B cell (primary cell): ENCODE results near the gene GPR158. TPM values are rescaled to one million over a fixed set of nuclear protein-coding genes. Genes with fewer than 3 reads are reported as not detected.
"Not testable (repeated sequence)": the region's sequence is repeated elsewhere in the genome, so short reads cannot be mapped to it uniquely, and the experiment has no call there.

Experiments
- ATAC-seq: fragments of 200-7000 bp; cut with Tn5 transposase; one replicate; pipeline ENCODE4 v1.10.0; 2021; ENCODE audit warnings: low read depth, mild to moderate bottlenecking, moderate number of reproducible peaks, moderate library complexity
- CTCF ChIA-PET: fragments of 350-600 bp; sonication (Branson Sonifier 250); formaldehyde crosslinking; loops from one replicate; lab custom pipeline; 2021; ENCODE audit warnings: antibody characterized with exemption, inconsistent platforms; lab: Charles Lee
- POLR2A ChIA-PET: fragments of 350-600 bp; sonication (Branson Sonifier 250); formaldehyde crosslinking; loops from one replicate; lab custom pipeline; 2021; ENCODE audit warnings: antibody characterized with exemption; lab: Charles Lee
- DNase-seq: peaks from one replicate; pipeline ENCODE4 v3.0.0; 2013
- H2AFZ ChIP-seq: 2 replicates; pipeline ENCODE4 v1.6.1; 2012; ENCODE audit warnings: mild to moderate bottlenecking, low read depth, low read length; ENCODE audit not compliant: insufficient read depth, poor library complexity, severe bottlenecking
- H3K27ac ChIP-seq, 2 donors: 1 replicate in 1 of 2; 2 replicates in 1 of 2; pipeline ENCODE4 v1.5.1; 2012 to 2013; ENCODE audit warnings: low read length in 2 of 2, mild to moderate bottlenecking in 2 of 2, moderate library complexity in 1 of 2
- H3K27me3 ChIP-seq, 4 experiments: fragments of 200-600 bp in 1 of 4; sonication (generic) in 1 of 4; replicated peaks in 1 of 4; 1 replicate in 2 of 4; 2 replicates in 2 of 4; pipeline versions ENCODE4 v1.6.1 to v1.7.0; 2013 to 2016; ENCODE audit warnings: low read length in 3 of 4, mild to moderate bottlenecking in 2 of 4, mixed read lengths in 1 of 4, moderate library complexity in 1 of 4; ENCODE audit not compliant: insufficient read depth in 4 of 4, control insufficient read depth in 3 of 4; ENCODE audit errors: control extremely low read depth in 1 of 4
- H3K36me3 ChIP-seq, 2 experiments: replicated peaks in 1 of 2; 1 replicate in 1 of 2; 2 replicates in 1 of 2; pipeline versions ENCODE4 v1.6.1 to v1.7.1; 2013; ENCODE audit warnings: low read length in 1 of 2; ENCODE audit not compliant: insufficient read depth in 2 of 2, control insufficient read depth in 1 of 2; ENCODE audit errors: control extremely low read depth in 1 of 2, extremely low read depth in 1 of 2
- H3K4me1 ChIP-seq, 2 donors: fragments of 200-600 bp in 1 of 2; sonication (generic) in 1 of 2; 1 replicate in 1 of 2; 2 replicates in 1 of 2; pipeline versions ENCODE4 v1.5.1 to v1.6.1; 2013 to 2017; ENCODE audit warnings: low read length in 2 of 2; ENCODE audit not compliant: control insufficient read depth in 2 of 2, insufficient read depth in 2 of 2
- H3K4me2 ChIP-seq: replicated peaks from 2 replicates; pipeline ENCODE3; 2012; ENCODE audit warnings: mild to moderate bottlenecking, low read depth, low read length; ENCODE audit not compliant: poor library complexity, severe bottlenecking
- H3K4me3 ChIP-seq, 5 experiments: fragments of 200-600 bp in 1 of 5; sonication (generic) in 1 of 5; 1 replicate in 3 of 5; 2 replicates in 2 of 5; pipeline versions ENCODE4 v1.5.1 to v1.7.0; 2011 to 2016; ENCODE audit warnings: low read length in 4 of 5, mild to moderate bottlenecking in 4 of 5, low read depth in 2 of 5, control low read depth in 1 of 5, moderate library complexity in 1 of 5; ENCODE audit not compliant: insufficient read depth in 1 of 5; ENCODE audit errors: control extremely low read depth in 1 of 5, extremely low read depth in 1 of 5
- H3K79me2 ChIP-seq: fragments of 200-600 bp; sonication (generic); one replicate; pipeline ENCODE4 v1.6.0; 2016; ENCODE audit warnings: low read length; ENCODE audit not compliant: control insufficient read depth, insufficient read depth
- H3K9ac ChIP-seq: fragments of 200-600 bp; sonication (generic); 2 replicates; pipeline ENCODE4 v1.6.1; 2017; ENCODE audit warnings: mild to moderate bottlenecking, low read length, moderate library complexity
- H3K9me3 ChIP-seq, 3 donors: one replicate each; pipeline versions ENCODE4 v1.6.1 to v1.7.1; 2013; ENCODE audit warnings: low read length in 2 of 3; ENCODE audit not compliant: control insufficient read depth in 2 of 3, insufficient read depth in 1 of 3; ENCODE audit errors: control extremely low read depth in 1 of 3
- H4K20me1 ChIP-seq: 2 replicates; pipeline ENCODE4 v1.6.0; 2012; ENCODE audit warnings: mild to moderate bottlenecking, low read length; ENCODE audit not compliant: insufficient read depth, control insufficient read depth, poor library complexity, severe bottlenecking
- H3K27ac Mint-ChIP-seq: one replicate; pipeline ENCODE4 v1.8.0; 2021; ENCODE audit warnings: mixed read lengths
- H3K27me3 Mint-ChIP-seq: one replicate; pipeline ENCODE4 v1.8.0; 2021; ENCODE audit warnings: mixed read lengths
- H3K4me1 Mint-ChIP-seq: one replicate; pipeline ENCODE4 v1.8.0; 2021; ENCODE audit warnings: mixed read lengths
- H3K4me3 Mint-ChIP-seq: one replicate; pipeline ENCODE4 v1.8.0; 2021; ENCODE audit warnings: mixed read lengths
- H3K9me3 Mint-ChIP-seq: one replicate; pipeline ENCODE4 v1.8.0; 2022; ENCODE audit warnings: mixed read lengths; ENCODE audit not compliant: insufficient read depth
- CTCF ChIP-seq: fragments of 200-600 bp; IDR thresholded peaks from one replicate; pipeline ENCODE4 v1.8.0; 2022; ENCODE audit warnings: antibody characterized with exemption, mild to moderate bottlenecking
- EZH2 ChIP-seq: IDR thresholded peaks from 2 replicates; pipeline ENCODE4 v1.6.1; 2012; ENCODE audit warnings: borderline replicate concordance, low read depth, mild to moderate bottlenecking, moderate library complexity, low read length; ENCODE audit not compliant: insufficient read depth, poor library complexity, severe bottlenecking
- WGBS: methylation state at CpG from one replicate; pipeline ENCODE4 v1.1.5; 2013; ENCODE audit warnings: missing lambda C conversion rate; ENCODE audit not compliant: insufficient coverage; 5-methylcytosine and 5-hydroxymethylcytosine counted together
- intact Hi-C: fragments of 100-400 bp; cut with micrococcal nuclease; formaldehyde crosslinking; loops from one replicate; pipeline ENCODE4 v1.10.0; 2022
- polyA plus RNA-seq: library from polyadenylated mRNA; depleted of rRNA; stranded (reverse); fragments of >200 nt; gene quantifications from 2 replicates; pipeline ENCODE4 v1.2.3, GENCODE V29; 2012
- total RNA-seq, 2 donors: library from RNA; stranded (reverse); fragments of 120-200 nt in 1 of 2; gene quantifications; 1 replicate in 1 of 2; 2 replicates in 1 of 2; pipeline versions ENCODE4 v1.2.3 to v1.2.4, GENCODE V29; 2013 to 2022

Gene GPR158
- total and polyA plus RNA-seq, 2 donors (not counting 1 experiment from before 2014, with no cell fraction given), result not detected

- peaks cover 19% of the 10 kb centered on the region for H3K9me3 Mint-ChIP-seq
- TF ChIP-seq EZH2 (no peak), CTCF (no peak)
- no peaks in the 10 kb centered on the region for H3K27me3 Mint-ChIP-seq
- ChIA-PET POLR2A (no interaction called here), CTCF (no interaction called here)
- H3K36me3 ChIP-seq, result no peaks in the 10 kb centered on the region
- H4K20me1 ChIP-seq, result no peaks in the 10 kb centered on the region
- H3K27ac Mint-ChIP-seq, result no peak overlapping the region
- no peak overlapping the region for H2AFZ ChIP-seq
- H3K4me1 ChIP-seq, result no peaks in the 10 kb centered on the region
- H3K4me3 Mint-ChIP-seq, result no peak overlapping the region
- no peaks in the 10 kb centered on the region for H3K4me1 Mint-ChIP-seq
- no peaks in the 10 kb centered on the region for H3K27me3 ChIP-seq
- intact Hi-C loops, result no loop called here
- H3K4me3 ChIP-seq, result no peak overlapping the region
- no peak for ATAC-seq
- H3K9ac ChIP-seq, result no peak overlapping the region
- H3K4me2 ChIP-seq, result no peak overlapping the region
- 67% methylated on average over 3 of the region's 3 CpGs for WGBS
- no peak overlapping the region for H3K27ac ChIP-seq
- peaks cover 0 to 10% (median 7%) of the 10 kb centered on the region in 3 donors for H3K9me3 ChIP-seq
- no peaks in the 10 kb centered on the region for H3K79me2 ChIP-seq
- DNase-seq, result no peak
These were observed 182.5 kb downstream of the GPR158 start for GRCh38 chr10:25357269-25357668.

GRCh38 chr10:25382029-25382810 lies 207.4 kb downstream of the GPR158 start:
- WGBS, result 62% methylated on average over 3 of the region's 7 CpGs
- Histone ChIP-seq H3K9ac (no peak overlapping the region), H2AFZ (no peak overlapping the region), H3K4me2 (no peak overlapping the region), H3K27me3 (no peaks in the 10 kb centered on the region), H3K9me3 (no peaks in the 10 kb centered on the region), H3K27ac (no peak overlapping the region), H3K4me3 (no peak overlapping the region), H4K20me1 (no peaks in the 10 kb centered on the region), H3K79me2 (no peaks in the 10 kb centered on the region), H3K36me3 (no peaks in the 10 kb centered on the region), H3K4me1 (no peaks in the 10 kb centered on the region)
- Mint-ChIP-seq H3K4me3 (no peak overlapping the region), H3K9me3 (no peaks in the 10 kb centered on the region), H3K27ac (no peak overlapping the region), H3K27me3 (no peaks in the 10 kb centered on the region), H3K4me1 (no peaks in the 10 kb centered on the region)
- CTCF ChIA-PET, result no interaction called here
- POLR2A ChIA-PET, result no interaction called here
- intact Hi-C loops, result no loop called here
- TF ChIP-seq CTCF, result no peak
- no peak for ATAC-seq
- DNase-seq, result no peak

- H3K4me3 Mint-ChIP-seq, H3K27me3 Mint-ChIP-seq, H3K27ac Mint-ChIP-seq, H3K4me2 ChIP-seq, H3K9me3 ChIP-seq, H3K27ac ChIP-seq, H4K20me1 ChIP-seq, intact Hi-C loops, H3K4me1 Mint-ChIP-seq, H3K27me3 ChIP-seq, ATAC-seq, H3K4me1 ChIP-seq, H3K79me2 ChIP-seq, H3K9me3 Mint-ChIP-seq, H3K9ac ChIP-seq, H3K36me3 ChIP-seq, H2AFZ ChIP-seq, H3K4me3 ChIP-seq, POLR2A ChIA-PET, CTCF ChIA-PET, DNase-seq: not testable (repeated sequence)
- 79% methylated on average over 2 of the region's 8 CpGs for WGBS
These were observed 208.1 kb downstream of the GPR158 start for GRCh38 chr10:25382901-25383300.
